IgD-negative memory B cell (primary cell): ENCODE measurements around the gene ARHGEF28. TPM values are rescaled to one million over a fixed set of nuclear protein-coding genes. Genes with fewer than 3 reads are reported as not detected.
A peak's percentile ranks its signal among the peaks of the same experiment; 100 is the strongest.

Source experiments
- H3K27ac Mint-ChIP-seq, 3 donors: one replicate each; pipeline ENCODE4 v1.8.0; 2020 to 2022; ENCODE audit warnings: mild to moderate bottlenecking in 3 of 3, mixed read lengths in 3 of 3, moderate library complexity in 1 of 3
- H3K27me3 Mint-ChIP-seq: one replicate; pipeline ENCODE4 v1.8.0; 2021; ENCODE audit warnings: mixed read lengths
- H3K36me3 Mint-ChIP-seq: one replicate; pipeline ENCODE4 v1.8.0; 2020; ENCODE audit warnings: mild to moderate bottlenecking, mixed read lengths
- H3K4me1 Mint-ChIP-seq, 3 donors: one replicate each; pipeline ENCODE4 v1.8.0; 2020 to 2022; ENCODE audit warnings: mixed read lengths in 3 of 3, mild to moderate bottlenecking in 1 of 3
- H3K4me3 Mint-ChIP-seq, 4 donors: one replicate each; pipeline ENCODE4 v1.8.0; 2020 to 2022; ENCODE audit warnings: mild to moderate bottlenecking in 4 of 4, mixed read lengths in 4 of 4, moderate library complexity in 3 of 4
- H3K9me3 Mint-ChIP-seq, 3 donors: one replicate each; pipeline ENCODE4 v1.8.0; 2020 to 2021; ENCODE audit warnings: mixed read lengths in 3 of 3, mild to moderate bottlenecking in 1 of 3
- polyA plus RNA-seq: library from polyadenylated mRNA; unstranded; fragments of 300-500 nt; fragmentation: Illumina TruSeq; gene quantifications from one replicate; pipeline ENCODE4 v1.2.3, GENCODE V29; 2021

The ARHGEF28 gene
- polyA plus RNA-seq, 1 donor from 2014 or later: not detected

DNA sequence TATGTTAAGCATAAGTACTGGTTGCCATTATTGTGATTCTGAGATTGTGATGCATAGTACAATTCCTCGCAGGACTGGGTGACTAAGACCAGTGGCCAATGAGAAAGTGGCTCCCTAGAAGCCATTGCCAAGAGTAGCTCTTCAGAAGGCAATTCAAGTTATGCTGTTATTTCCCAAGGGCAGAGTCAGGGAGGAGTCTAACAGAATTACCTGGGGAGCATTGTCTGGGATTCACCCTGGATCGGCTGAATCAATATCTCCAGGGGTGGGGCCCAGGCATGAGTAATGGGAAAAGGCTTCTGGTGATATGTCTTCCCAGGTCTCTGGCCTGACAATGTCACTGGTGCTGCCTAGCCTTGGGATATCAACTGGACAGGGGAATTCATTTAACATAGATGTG, 10.9 kb upstream of the ARHGEF28 start:
- peaks cover 15% of the 10 kb centered on the region for H3K27me3 Mint-ChIP-seq
- H3K4me1 Mint-ChIP-seq: no peaks in the 10 kb centered on the region
- H3K9me3 Mint-ChIP-seq: peaks cover 0 to 2% (median 0%) of the 10 kb centered on the region in 3 donors
- no peaks in the 10 kb centered on the region for H3K36me3 Mint-ChIP-seq
- no peak overlapping the region for H3K27ac Mint-ChIP-seq
- no peak overlapping the region for H3K4me3 Mint-ChIP-seq

DNA sequence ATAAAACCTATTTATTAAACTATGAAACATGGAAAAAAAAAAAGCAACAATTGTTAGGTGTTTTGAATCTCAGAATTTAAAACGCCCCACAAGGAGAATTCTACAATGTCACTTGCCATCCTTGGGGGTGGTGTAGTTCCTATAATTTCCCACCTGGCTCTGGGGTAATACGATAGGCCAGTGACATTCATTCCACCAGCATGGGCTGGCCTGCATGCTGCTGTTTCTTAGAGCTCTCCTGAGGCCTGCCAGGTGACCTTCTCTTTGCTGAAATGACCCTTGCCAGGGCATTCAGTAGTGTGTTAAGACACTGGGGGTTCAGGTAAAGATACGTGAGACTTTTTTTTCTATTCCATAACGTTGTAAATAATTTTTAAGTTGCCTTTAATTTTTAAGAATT, 10.0 kb upstream of the ARHGEF28 start:
- H3K27me3 Mint-ChIP-seq: peaks cover 15% of the 10 kb centered on the region
- peaks cover 0 to under 1% (median 0%) of the 10 kb centered on the region in 3 donors for H3K9me3 Mint-ChIP-seq
- no peak overlapping the region for H3K27ac Mint-ChIP-seq
- no peaks in the 10 kb centered on the region for H3K4me1 Mint-ChIP-seq
- no peak overlapping the region for H3K4me3 Mint-ChIP-seq
- no peaks in the 10 kb centered on the region for H3K36me3 Mint-ChIP-seq

DNA sequence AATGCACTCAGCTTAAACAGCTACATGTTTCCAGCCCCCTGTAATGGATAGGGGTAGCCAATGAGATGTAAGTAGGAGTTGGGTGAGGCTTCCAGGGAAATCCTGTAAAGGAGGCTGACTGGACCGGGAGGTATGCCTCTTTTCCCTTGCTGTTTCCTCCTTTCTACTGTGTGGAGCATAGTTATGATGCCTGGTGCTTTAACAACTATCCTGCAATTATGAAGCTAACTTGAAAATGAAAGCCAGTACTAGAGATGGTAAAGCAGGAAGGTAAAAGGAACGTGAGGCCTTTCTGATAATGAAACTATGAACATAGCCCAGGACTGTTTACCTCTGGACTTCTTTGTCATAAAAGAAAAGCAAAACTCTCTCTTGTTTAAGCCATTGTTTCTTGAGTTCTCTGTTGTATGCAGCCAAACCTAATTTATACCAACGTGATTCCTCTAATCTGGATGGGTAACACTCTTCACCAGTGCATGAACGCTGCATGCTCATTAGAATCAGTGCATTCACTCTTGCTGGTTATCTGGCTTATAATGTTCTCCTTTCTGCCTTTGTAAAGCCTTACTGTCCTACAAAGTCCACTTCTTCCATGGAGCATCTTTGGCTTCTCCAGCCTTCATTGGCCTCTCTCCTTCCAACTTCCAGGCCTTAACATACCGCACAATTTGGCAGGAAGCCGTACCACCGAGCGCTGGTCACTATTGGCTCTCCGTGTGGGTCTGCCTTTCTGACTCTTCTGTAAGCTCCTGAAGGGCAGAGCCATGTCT, 8.3 kb upstream of the ARHGEF28 start:
- Mint-ChIP-seq H3K9me3 (no peaks in the 10 kb centered on the region), H3K4me1 (no peaks in the 10 kb centered on the region), H3K4me3 (no peak overlapping the region), H3K27me3 (peaks cover 13% of the 10 kb centered on the region), H3K27ac (no peak overlapping the region), H3K36me3 (no peaks in the 10 kb centered on the region)

DNA sequence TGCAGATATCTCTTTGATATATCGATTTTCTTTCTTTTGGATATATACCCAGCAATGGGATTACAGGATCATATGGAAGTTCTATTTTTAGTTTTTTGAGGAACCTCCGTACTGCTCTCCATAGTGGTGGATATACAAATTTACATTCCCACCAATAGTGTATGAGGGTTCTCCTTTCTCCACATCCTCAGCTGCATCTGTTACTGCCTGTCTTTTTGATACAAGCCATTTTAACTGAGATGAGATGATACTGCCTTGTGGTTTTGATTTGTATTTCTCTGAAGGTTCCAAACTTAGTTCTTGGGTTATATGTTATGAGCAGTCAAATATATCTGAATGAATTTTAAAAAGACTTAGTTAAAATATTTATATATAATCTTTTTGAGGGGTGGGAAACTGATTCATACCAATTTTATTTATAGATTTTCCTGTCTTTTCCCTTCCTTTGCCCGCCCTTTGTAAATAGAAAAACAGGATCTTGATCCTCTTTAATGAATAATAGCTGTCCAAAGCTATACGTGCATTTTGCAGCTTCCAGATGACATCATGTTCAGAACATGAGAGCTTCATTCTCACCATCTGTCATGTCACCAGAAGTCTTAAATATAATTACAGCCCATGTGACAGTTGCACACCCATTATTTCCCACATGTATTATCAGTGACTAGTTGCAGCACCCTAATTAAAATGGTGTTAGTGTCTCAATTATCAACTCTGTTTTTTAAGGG, 6.2 kb upstream of the ARHGEF28 start:
- no peak overlapping the region for H3K27ac Mint-ChIP-seq
- no peaks in the 10 kb centered on the region for H3K9me3 Mint-ChIP-seq
- no peak overlapping the region for H3K4me3 Mint-ChIP-seq
- H3K27me3 Mint-ChIP-seq: peaks cover 21% of the 10 kb centered on the region
- H3K36me3 Mint-ChIP-seq: no peaks in the 10 kb centered on the region
- no peaks in the 10 kb centered on the region for H3K4me1 Mint-ChIP-seq

DNA sequence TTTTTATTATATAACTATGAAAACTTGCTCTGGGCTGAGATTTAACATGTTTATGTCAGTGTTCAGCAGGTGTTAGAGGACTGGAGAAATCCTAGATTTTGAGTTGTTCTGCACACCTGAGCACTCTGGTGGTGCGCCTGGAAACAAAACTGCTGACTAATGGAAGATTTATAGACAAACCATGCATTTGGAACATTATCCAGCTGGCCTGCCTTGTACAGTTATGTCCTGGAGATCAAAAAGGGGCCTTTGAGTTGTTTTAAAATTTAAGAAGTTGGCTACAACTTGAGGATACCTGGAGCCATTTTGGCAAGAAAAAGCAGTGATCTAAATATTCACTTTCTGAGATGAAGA, 5.7 kb upstream of the ARHGEF28 start:
- H3K4me3 Mint-ChIP-seq: no peak overlapping the region
- H3K36me3 Mint-ChIP-seq: peaks cover under 1% of the 10 kb centered on the region
- no peak overlapping the region for H3K27ac Mint-ChIP-seq
- H3K27me3 Mint-ChIP-seq: peaks cover 25% of the 10 kb centered on the region
- peaks cover 0 to 1% (median 1%) of the 10 kb centered on the region in 3 donors for H3K4me1 Mint-ChIP-seq
- no peaks in the 10 kb centered on the region for H3K9me3 Mint-ChIP-seq

DNA sequence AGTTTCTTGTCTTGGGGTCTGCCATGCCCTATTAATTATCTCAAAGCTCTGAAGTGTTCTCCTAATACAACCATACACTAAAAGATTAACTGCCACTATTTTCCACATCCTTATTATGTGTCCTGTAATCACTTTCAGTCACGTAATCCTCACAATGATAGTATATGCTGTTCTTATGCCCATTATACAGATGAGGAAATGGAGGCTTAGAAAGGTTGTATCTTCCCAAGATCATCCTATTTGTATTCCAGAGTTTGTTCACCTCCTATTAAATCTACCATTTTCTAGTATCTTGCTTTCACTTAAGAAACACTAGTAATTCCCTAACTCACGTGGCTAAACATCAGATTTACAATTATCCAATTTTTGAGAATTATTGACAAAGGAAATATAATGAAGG, 2.9 kb upstream of the ARHGEF28 start:
- Mint-ChIP-seq H3K4me1 (peaks cover 0 to 4% (median 2%) of the 10 kb centered on the region in 3 donors), H3K36me3 (peaks cover 1% of the 10 kb centered on the region), H3K27ac (no peak overlapping the region), H3K27me3 (peaks cover 28% of the 10 kb centered on the region), H3K4me3 (no peak overlapping the region), H3K9me3 (no peaks in the 10 kb centered on the region)

DNA sequence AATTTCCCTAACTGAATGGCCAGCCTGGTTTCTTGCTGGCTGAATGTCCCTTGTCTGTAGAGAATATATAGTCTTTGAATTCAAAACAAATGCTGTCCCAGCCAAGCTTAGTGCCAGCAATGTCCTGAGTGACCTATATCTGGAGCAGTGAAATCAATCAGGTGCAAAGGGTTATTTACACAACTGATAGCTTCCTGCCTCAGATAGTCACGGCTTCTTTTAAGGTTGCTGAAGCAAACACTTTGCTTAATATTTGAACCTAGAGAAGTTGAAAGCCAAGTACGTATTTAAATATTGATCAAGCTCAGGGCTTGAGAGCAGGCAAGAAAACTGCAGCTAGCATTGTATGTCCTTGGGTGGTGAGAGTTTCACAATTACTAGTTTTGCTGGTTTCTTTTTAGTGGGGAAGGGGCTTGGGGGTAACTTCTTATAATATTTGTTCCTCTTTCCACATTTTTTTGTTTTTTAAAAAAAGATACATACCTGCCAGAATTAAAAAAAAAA, 2.0 kb upstream of the ARHGEF28 start:
- peaks cover 0 to 4% (median 2%) of the 10 kb centered on the region in 3 donors for H3K4me1 Mint-ChIP-seq
- peaks cover 28% of the 10 kb centered on the region for H3K27me3 Mint-ChIP-seq

DNA sequence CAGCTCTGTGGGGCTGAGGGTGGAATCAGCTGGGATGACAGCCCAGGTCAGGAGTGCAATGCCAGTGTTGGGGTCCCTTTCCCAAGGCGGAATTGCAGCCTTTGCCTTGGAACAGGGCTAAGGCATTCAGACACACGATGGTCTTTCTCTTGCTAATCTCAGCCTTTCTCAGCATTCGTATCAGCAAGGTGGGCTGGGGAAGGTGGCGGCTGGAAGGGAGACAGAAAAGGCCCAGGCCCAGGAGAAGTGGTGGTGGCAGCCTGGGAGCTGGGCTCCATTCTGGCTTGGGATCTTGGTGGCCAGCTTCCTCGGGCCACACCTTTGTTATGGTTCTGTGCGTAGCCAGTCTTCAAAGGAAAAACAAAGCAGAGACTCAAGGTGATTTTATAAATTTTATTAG, 1.1 kb upstream of the ARHGEF28 start:
- Mint-ChIP-seq H3K9me3 (no peaks in the 10 kb centered on the region), H3K4me1 (peaks cover 0 to 4% (median 2%) of the 10 kb centered on the region in 3 donors), H3K27ac (no peak overlapping the region), H3K4me3 (peak overlapping the region in 1 of 4 donors; percentile 60), H3K27me3 (peaks cover 22% of the 10 kb centered on the region), H3K36me3 (peaks cover 1% of the 10 kb centered on the region)

More for the DNA sequence above, 2.0 kb upstream of the ARHGEF28 start:
- no peak overlapping the region for H3K27ac Mint-ChIP-seq
- no peaks in the 10 kb centered on the region for H3K9me3 Mint-ChIP-seq
- no peak overlapping the region for H3K4me3 Mint-ChIP-seq
- H3K36me3 Mint-ChIP-seq: peaks cover 1% of the 10 kb centered on the region

DNA sequence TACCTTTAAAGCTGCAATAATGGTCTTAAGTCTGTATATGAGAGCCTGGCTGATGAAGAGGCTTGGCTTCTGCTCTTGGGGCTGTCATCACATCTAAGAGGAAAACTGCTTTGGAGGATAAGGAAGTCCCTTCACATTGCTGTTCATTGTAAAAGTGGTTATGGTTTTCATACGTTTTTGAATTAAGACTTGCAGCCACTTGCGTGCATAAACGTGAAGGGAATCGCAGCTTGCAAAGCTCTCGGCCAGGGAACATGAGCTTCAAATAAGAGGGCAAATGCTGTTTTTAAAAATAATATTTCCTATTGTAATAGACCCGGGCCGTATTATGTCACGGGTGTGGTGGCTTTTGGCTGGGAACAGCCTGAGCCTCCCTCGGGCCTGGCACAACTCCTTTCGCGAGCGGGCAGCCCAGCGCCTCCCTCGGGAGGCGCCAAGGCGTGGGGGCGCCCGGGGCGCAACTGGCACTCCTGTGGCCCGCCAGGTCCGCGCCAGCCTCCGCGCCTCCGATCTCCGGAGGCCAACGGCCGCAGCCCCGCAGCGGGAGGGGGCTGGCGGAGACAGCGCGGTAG, 538 bp upstream of the ARHGEF28 start:
- peaks cover 0 to 4% (median 2%) of the 10 kb centered on the region in 3 donors for H3K4me1 Mint-ChIP-seq
- peaks cover 1% of the 10 kb centered on the region for H3K36me3 Mint-ChIP-seq
- peak overlapping the region; percentile 38 to 86 (median 68) for H3K4me3 Mint-ChIP-seq
- no peaks in the 10 kb centered on the region for H3K9me3 Mint-ChIP-seq
- no peak overlapping the region for H3K27ac Mint-ChIP-seq
- H3K27me3 Mint-ChIP-seq: peaks cover 22% of the 10 kb centered on the region

DNA sequence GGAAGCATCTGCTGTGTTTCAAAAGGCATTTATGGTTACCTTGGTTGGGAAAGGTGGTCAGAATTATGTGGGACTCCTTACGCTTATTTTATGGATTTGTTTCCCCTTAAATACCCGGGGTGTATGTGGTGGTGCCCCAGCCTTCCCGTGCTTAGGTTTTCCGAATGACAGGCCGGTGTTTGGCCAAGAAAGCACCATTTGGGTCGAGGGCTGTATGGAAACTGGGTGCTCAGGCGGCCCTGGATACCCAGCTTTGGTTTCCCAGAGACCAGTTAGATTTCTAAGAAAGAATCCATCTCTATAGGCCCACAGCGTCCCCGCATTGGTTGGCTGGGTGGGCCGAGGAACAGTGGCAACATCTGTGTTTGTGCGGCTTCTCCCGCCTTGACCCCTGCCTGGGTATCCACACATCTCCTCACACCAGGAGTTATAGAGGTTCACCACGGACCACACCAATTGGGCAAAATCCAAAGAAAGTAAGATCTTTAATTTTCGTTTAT, 868 bp downstream of the ARHGEF28 start:
- peaks cover 0 to 4% (median 2%) of the 10 kb centered on the region in 3 donors for H3K4me1 Mint-ChIP-seq
- no peak overlapping the region for H3K27ac Mint-ChIP-seq
- H3K36me3 Mint-ChIP-seq: peaks cover 1% of the 10 kb centered on the region
- peak overlapping the region in 3 of 4 donors; percentile 51 to 65 (median 63) for H3K4me3 Mint-ChIP-seq
- H3K9me3 Mint-ChIP-seq: no peaks in the 10 kb centered on the region
- H3K27me3 Mint-ChIP-seq: peaks cover 23% of the 10 kb centered on the region

DNA sequence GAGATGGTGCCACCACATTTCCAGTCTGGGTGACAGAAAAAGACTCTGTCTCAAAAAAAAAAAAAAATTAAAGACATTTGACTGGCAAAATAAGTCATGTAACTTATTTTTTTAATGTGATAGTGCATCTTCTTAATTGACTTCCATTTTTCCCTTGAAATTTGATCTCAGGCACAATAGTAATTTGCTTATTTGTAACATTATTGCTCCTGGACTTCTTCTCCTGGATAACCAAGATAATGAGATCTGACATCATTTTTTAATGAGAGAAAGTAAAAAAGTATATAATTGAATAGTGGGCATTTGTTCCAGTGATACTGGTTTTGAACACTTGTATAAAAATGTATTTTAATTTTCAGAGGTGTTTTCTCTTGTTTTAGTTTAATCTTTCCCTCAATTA, 3.5 kb downstream of the ARHGEF28 start:
- H3K4me1 Mint-ChIP-seq: peaks cover 0 to 4% (median 2%) of the 10 kb centered on the region in 3 donors
- peaks cover 13% of the 10 kb centered on the region for H3K27me3 Mint-ChIP-seq
- no peak overlapping the region for H3K27ac Mint-ChIP-seq

DNA sequence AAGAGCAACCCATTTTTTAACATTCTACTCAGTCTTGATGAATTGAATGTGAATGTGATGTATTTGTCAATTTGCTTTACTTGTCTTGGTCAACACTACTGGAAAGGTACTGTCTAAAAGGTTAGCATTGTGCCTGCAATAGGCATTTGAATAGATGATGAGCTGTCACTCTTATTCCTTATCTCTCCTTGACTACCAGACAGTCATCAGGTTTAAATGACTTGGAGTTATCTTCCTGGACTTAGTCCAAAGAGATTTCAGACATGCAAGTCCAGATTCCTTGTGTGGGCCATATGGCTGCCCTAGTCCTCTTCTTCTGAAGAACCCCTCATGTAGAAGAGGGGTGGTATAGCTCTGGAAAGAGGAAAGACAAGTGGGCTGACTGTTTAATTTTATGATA, 4.8 kb downstream of the ARHGEF28 start:
- H3K4me1 Mint-ChIP-seq: peaks cover 0 to 1% (median 0%) of the 10 kb centered on the region in 3 donors

More for the DNA sequence above, 3.5 kb downstream of the ARHGEF28 start:
- Mint-ChIP-seq H3K4me3 (no peak overlapping the region), H3K36me3 (peaks cover 1% of the 10 kb centered on the region), H3K9me3 (no peaks in the 10 kb centered on the region)

DNA sequence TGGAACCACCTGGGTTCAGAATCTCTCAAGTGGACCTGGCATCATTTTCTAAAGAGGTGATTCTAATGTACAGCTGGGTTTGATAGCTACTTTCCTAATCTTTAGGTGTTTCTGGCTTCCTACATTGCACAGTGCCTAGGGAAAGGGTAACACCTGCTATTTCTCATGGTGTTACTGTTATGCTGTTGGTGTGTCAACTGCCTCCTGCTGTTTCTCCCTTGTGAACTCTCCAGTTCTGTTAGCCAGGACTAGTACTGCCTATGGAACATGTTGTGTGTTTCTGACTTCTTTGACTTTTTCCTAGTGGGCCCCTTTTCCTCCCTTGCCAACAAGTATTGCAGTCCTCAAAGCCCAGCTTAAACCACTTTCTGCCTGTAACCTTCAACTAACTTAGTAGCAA, 5.5 kb downstream of the ARHGEF28 start:
- Mint-ChIP-seq H3K4me3 (no peak overlapping the region), H3K9me3 (no peaks in the 10 kb centered on the region), H3K27me3 (peaks cover 7% of the 10 kb centered on the region), H3K36me3 (no peaks in the 10 kb centered on the region), H3K4me1 (peaks cover 0 to 1% (median 0%) of the 10 kb centered on the region in 3 donors), H3K27ac (no peak overlapping the region)

More for the DNA sequence above, 4.8 kb downstream of the ARHGEF28 start:
- Mint-ChIP-seq H3K27me3 (peaks cover 7% of the 10 kb centered on the region), H3K27ac (no peak overlapping the region), H3K36me3 (no peaks in the 10 kb centered on the region), H3K4me3 (no peak overlapping the region), H3K9me3 (no peaks in the 10 kb centered on the region)

DNA sequence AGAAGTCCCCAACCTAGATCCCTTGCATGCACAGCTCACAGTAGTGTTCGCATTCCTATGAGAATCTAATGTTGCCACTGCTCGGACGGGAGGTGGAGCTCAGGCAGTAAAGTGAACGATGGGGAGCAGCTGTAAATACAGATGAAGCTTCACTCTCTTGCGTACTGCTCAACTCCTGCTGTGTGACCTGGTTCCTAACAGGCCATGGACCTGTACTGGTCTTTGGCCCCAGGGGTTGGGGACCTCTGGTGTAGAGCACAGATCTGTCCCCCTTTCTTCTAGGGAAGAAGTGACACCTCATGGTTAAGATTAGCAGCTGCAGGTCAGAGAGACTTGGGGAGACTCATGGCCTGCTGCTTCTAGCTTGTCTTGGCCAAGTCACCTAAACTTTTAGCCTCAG, 7.1 kb downstream of the ARHGEF28 start:
- Mint-ChIP-seq H3K27me3 (peaks cover 1% of the 10 kb centered on the region), H3K36me3 (no peaks in the 10 kb centered on the region), H3K9me3 (no peaks in the 10 kb centered on the region), H3K4me3 (no peak overlapping the region), H3K27ac (no peak overlapping the region), H3K4me1 (no peaks in the 10 kb centered on the region)

DNA sequence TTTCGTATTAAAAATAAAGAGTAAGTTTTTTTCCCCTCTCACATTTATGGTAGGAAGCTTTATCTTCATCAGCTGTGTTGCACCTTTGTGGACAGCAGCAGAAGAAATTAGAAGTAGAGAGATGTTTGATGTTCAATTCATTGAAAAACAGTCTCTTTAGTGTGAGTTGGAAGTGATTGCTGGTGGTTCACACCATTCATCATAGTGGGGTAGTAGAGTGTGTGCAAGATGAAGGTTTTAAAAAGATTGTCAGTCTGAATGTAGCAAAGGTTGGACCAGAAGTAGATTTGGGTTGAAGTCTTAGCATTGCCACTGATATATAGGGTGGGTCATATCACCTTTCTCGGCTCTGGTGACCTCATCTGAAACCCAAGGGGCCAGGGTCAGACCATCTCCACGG, 10.4 kb downstream of the ARHGEF28 start:
- Mint-ChIP-seq H3K27ac (no peak overlapping the region), H3K27me3 (peaks cover 9% of the 10 kb centered on the region), H3K4me1 (no peaks in the 10 kb centered on the region), H3K4me3 (no peak overlapping the region), H3K9me3 (no peaks in the 10 kb centered on the region), H3K36me3 (no peaks in the 10 kb centered on the region)
